Vagina (tissue), 2 donors: ENCODE data around the gene RPA3. TPM values are rescaled to one million over a fixed set of nuclear protein-coding genes. Genes with fewer than 3 reads are reported as not detected.

Source experiments
- DNase-seq, 2 donors: peaks; one replicate each; pipeline ENCODE4 v3.0.0-alpha.2; 2017; ENCODE audit errors: extremely low spot score in 2 of 2
- H3K27ac ChIP-seq: fragments of 200-600 bp; sonication (generic); one replicate; pipeline ENCODE4 v1.5.1; 2019
- H3K27me3 ChIP-seq: fragments of 200-600 bp; sonication (generic); one replicate; pipeline ENCODE4 v1.5.1; 2019
- H3K36me3 ChIP-seq, 2 donors: fragments of 200-600 bp; sonication (generic); one replicate each; pipeline ENCODE4 v1.5.1; 2017 to 2019
- H3K4me1 ChIP-seq: fragments of 200-600 bp; sonication (generic); one replicate; pipeline ENCODE4 v1.5.1; 2019
- H3K4me3 ChIP-seq, 2 donors: fragments of 200-600 bp; sonication (generic); 1 replicate in 1 of 2; 2 replicates in 1 of 2; pipeline ENCODE4 v1.5.1; 2016 to 2019
- H3K9me3 ChIP-seq: fragments of 200-600 bp; sonication (generic); one replicate; pipeline ENCODE4 v1.5.1; 2019
- POLR2A ChIP-seq, 2 donors: fragments of 450-650 bp; IDR thresholded peaks; one replicate each; pipeline ENCODE4 v1.6.1; 2017; ENCODE audit warnings: antibody characterized with exemption in 2 of 2, mild to moderate bottlenecking in 2 of 2, moderate library complexity in 2 of 2
- POLR2AphosphoS5 ChIP-seq, 2 donors: sonication (generic); formaldehyde crosslinking; IDR thresholded peaks; one replicate each; pipeline ENCODE4 v1.9.0; 2017; ENCODE audit warnings: antibody characterized with exemption in 2 of 2, mild to moderate bottlenecking in 2 of 2, low read depth in 1 of 2; ENCODE audit not compliant: insufficient read depth in 1 of 2
- intact Hi-C: fragments of 100-400 bp; cut with DNase I; formaldehyde crosslinking; loops from one replicate; pipeline ENCODE4 v1.15.1; 2023
- total RNA-seq: library from RNA; depleted of rRNA; stranded (reverse); fragments of >200 nt; gene quantifications from one replicate; pipeline ENCODE4 v1.2.3, GENCODE V29; 2016
- TF ChIP-seq, protein P1 (sequence below), 3 experiments: fragments of 450-650 bp in 2 of 3; fragments of 200-600 bp in 1 of 3; sonication (generic) in 1 of 3; IDR thresholded peaks; one replicate each; pipeline ENCODE4 v1.5.1; 2017 to 2019; ENCODE audit warnings: antibody characterized with exemption in 3 of 3, mild to moderate bottlenecking in 2 of 3, moderate library complexity in 2 of 3

Gene RPA3
- total RNA-seq, 1 donor from 2014 or later = 12.3 TPM

DNA sequence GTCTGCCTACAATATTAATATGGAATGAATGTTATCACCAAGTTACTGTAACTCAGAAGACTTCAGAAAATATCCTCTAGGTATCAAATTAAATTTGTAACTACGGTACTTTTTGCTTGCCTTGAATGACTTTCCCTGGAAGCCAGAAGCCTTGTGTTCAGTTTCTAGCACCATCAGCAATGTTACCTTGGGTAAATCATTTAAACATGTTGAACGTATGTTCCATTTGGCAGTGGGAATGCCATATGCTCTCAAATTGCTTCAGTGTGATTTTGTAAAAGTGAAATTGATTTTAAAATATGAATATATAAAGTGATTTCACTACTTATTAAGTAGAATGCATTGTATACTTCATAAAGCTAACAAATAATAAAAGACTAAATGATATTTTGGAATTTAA lies 11.2 kb downstream of the RPA3 start:
- intact Hi-C loops = no loop called here
- no peak for DNase-seq
- Histone ChIP-seq H3K36me3 (no peaks in the 10 kb centered on the region), H3K27ac (no peak overlapping the region), H3K4me3 (no peak overlapping the region), H3K27me3 (no peaks in the 10 kb centered on the region), H3K4me1 (peaks cover 12% of the 10 kb centered on the region), H3K9me3 (no peaks in the 10 kb centered on the region)
- TF ChIP-seq, protein P1, sequence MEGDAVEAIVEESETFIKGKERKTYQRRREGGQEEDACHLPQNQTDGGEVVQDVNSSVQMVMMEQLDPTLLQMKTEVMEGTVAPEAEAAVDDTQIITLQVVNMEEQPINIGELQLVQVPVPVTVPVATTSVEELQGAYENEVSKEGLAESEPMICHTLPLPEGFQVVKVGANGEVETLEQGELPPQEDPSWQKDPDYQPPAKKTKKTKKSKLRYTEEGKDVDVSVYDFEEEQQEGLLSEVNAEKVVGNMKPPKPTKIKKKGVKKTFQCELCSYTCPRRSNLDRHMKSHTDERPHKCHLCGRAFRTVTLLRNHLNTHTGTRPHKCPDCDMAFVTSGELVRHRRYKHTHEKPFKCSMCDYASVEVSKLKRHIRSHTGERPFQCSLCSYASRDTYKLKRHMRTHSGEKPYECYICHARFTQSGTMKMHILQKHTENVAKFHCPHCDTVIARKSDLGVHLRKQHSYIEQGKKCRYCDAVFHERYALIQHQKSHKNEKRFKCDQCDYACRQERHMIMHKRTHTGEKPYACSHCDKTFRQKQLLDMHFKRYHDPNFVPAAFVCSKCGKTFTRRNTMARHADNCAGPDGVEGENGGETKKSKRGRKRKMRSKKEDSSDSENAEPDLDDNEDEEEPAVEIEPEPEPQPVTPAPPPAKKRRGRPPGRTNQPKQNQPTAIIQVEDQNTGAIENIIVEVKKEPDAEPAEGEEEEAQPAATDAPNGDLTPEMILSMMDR (IDR thresholded peaks at IDR 0.05) = no peak
- TF ChIP-seq POLR2AphosphoS5 (IDR thresholded peaks at IDR 0.05; ENCODE audit: insufficient read depth in 1 of 2, low read depth in 1 of 2) (no peak), POLR2A (IDR thresholded peaks at IDR 0.05) (no peak)

DNA sequence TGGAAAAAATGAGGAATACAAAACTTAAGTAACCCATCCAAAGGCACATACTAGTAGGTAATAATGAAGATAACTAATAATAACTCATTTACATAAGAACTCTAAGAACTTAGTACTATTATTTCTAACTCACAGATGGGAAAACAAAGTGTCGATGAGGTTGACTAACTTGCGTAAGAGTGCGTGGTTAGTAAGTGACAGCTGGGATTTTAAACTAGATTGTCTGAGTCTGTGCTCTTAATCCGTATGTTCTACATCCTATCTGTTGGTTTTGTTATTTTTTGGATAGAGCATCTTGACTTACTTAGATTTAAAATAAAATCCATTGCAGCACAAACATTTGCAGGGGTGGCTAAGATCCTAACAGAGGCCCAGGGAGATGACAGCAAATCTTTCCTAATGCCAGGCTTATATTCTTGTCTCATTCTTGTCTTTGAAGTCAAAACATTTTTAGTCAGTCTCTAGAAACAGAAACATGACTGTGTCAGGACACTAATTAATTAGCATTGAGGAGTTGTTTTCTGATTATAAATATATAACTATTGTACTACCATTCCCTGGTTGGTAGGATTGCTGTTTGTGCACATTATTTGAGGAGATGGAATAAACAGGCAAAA lies 11.7 kb downstream of the RPA3 start:
- H3K36me3 ChIP-seq = no peaks in the 10 kb centered on the region
- DNase-seq = no peak
- no peak overlapping the region for H3K27ac ChIP-seq
- TF ChIP-seq POLR2AphosphoS5 (IDR thresholded peaks at IDR 0.05; ENCODE audit: insufficient read depth in 1 of 2, low read depth in 1 of 2) (no peak), POLR2A (IDR thresholded peaks at IDR 0.05) (no peak)
- TF ChIP-seq, protein P1 (IDR thresholded peaks at IDR 0.05) = no peak
- H3K4me3 ChIP-seq = no peak overlapping the region
- no peaks in the 10 kb centered on the region for H3K9me3 ChIP-seq
- H3K4me1 ChIP-seq = peaks cover 12% of the 10 kb centered on the region
- no peaks in the 10 kb centered on the region for H3K27me3 ChIP-seq
- intact Hi-C loops = no loop called here

DNA sequence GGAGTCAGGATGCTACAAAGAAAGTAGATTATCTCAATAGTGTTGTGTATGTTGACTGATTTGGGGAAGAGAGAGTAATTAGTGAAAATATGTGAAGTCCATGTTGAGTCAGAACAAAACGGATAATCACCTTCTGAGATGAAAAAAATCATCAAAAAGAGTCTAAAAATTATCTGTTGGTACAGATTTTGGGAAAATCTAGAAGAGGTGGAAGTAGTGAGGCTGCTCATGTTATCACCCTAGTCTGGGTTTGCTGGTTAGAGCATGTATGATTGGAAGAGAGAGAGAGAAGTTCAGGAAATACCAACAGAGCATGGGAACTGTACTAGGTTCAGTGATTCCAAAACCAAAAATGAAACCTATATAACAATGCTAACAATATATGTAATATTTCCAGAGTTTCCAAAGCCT lies 12.3 kb downstream of the RPA3 start:
- intact Hi-C loops = no loop called here
- H3K9me3 ChIP-seq = no peaks in the 10 kb centered on the region
- DNase-seq = no peak
- H3K36me3 ChIP-seq = no peaks in the 10 kb centered on the region
- no peaks in the 10 kb centered on the region for H3K27me3 ChIP-seq
- no peak overlapping the region for H3K27ac ChIP-seq
- no peak overlapping the region for H3K4me3 ChIP-seq
- H3K4me1 ChIP-seq = peaks cover 12% of the 10 kb centered on the region
- TF ChIP-seq POLR2A (IDR thresholded peaks at IDR 0.05) (no peak), POLR2AphosphoS5 (IDR thresholded peaks at IDR 0.05; ENCODE audit: insufficient read depth in 1 of 2, low read depth in 1 of 2) (no peak)
- TF ChIP-seq, protein P1 (IDR thresholded peaks at IDR 0.05) = no peak

DNA sequence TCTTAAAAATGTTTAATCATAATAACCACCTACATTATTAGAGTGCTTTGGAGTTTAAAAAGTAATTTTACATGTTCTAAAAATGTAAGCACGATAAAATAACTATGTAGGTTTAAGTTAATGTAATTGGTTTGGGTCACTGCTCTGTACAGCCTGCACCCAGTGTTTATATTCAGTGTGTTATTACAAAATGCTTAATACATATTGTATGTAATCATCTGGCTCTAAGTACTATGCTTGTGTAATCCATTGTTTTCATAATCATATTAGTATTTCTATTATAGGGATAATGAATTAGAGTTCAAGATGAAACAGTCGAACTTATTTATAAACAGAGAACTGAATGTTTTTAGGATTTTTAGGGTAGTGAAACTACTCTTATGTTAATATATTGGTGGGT lies 13.1 kb downstream of the RPA3 start:
- intact Hi-C loops = no loop called here
- TF ChIP-seq POLR2AphosphoS5 (IDR thresholded peaks at IDR 0.05; ENCODE audit: insufficient read depth in 1 of 2, low read depth in 1 of 2) (no peak), POLR2A (IDR thresholded peaks at IDR 0.05) (no peak)
- TF ChIP-seq, protein P1 (IDR thresholded peaks at IDR 0.05) = no peak
- Histone ChIP-seq H3K4me1 (peaks cover 12% of the 10 kb centered on the region), H3K36me3 (no peaks in the 10 kb centered on the region), H3K9me3 (no peaks in the 10 kb centered on the region), H3K27me3 (no peaks in the 10 kb centered on the region), H3K4me3 (no peak overlapping the region), H3K27ac (no peak overlapping the region)
- DNase-seq = no peak

DNA sequence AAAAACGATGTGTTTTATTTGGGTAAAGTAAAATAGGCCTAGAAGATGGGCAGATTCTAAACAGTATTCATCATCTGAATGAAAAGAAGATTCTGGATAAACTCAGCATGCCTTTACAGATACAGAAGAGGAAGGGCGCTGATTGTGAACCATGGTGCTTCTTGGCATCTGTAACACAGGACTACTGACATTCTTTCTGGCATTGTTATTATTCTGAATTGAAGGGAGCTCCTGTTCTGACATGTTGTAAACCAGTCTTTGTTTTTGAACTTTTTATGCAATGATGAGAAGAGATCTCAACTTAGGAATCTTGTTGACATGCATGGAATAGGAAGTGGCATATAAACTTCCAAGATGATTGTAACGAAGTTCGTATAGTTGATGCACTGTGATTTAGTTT lies 13.5 kb downstream of the RPA3 start:
- Histone ChIP-seq H3K27ac (no peak overlapping the region), H3K27me3 (no peaks in the 10 kb centered on the region), H3K36me3 (no peaks in the 10 kb centered on the region), H3K9me3 (no peaks in the 10 kb centered on the region), H3K4me3 (no peak overlapping the region), H3K4me1 (peaks cover 12% of the 10 kb centered on the region)
- TF ChIP-seq POLR2AphosphoS5 (IDR thresholded peaks at IDR 0.05; ENCODE audit: insufficient read depth in 1 of 2, low read depth in 1 of 2) = peak in 1 of 2 donors; percentile 18
- TF ChIP-seq POLR2A (IDR thresholded peaks at IDR 0.05) = no peak
- DNase-seq = no peak
- intact Hi-C loops = no loop called here
